Fibroblast of the conjunctiva (primary cell): ENCODE measurements around the gene SREK1.
"Not testable (repeated sequence)": the region's sequence is repeated elsewhere in the genome, so short reads cannot be mapped to it uniquely, and the experiment has no call there.

ENCODE experiments used
- DNase-seq: peaks from one replicate; pipeline ENCODE4 v3.0.0-alpha.2; 2010; ENCODE audit warnings: low read depth

SREK1 gene

DNA sequence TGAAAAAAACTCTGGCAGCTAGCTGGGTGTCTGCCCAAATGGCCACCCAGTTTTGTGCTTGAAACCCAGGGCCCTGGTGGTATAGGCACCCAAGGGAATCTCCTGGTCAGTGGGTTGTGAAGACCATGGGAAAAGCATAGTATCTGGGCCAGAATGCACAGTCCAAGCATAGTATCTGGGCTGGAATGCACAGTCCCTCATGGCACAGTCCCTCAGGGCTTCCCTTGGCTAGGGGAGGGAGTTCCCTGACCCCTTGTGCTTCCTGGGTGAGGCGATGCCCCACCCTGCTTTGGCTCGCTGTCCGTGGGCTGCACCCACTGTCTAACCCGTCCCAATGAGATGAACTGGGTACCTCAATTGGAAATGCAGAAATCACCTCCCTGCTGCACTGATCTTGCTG is 78.8 kb downstream of the SREK1 start:
- not testable (repeated sequence) for DNase-seq

DNA sequence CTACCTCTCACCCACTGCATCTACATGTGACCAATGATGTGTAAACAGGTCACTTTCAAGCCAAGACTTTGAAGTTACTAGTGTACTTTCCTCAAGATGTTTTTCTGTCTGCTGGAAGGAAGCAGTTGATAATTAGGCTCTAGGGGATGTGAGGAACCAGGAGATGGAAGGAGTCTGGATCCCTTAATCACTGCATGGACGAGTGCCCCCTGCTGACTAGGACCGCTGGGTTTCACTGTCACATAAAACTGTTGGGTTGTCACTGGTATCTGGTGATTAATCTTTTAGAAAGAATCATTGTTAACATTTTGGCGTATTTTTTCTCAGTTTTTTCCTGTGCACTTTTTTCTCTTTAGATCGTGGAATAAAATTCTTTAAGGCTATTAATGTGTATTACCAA is 79.5 kb downstream of the SREK1 start:
- no peak for DNase-seq

DNA sequence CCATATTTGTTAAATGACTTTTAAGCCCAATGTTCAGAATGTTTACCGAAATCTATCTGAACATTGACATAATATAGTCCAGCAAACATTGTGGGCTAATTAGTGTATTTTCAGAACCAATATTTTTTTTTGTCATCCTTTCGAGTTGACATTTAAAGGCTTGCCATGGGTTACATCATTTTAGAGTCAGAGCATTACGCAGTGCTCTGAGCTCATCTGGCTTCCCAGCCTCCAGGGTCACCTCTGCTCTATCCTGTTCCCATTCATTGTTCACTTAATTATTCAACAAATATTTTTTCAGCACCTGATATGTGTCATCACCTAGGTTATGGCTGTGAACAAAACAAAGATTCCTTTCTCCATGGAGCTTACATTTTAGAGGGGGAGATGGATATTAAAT is 80.2 kb downstream of the SREK1 start:
- no peak for DNase-seq

DNA sequence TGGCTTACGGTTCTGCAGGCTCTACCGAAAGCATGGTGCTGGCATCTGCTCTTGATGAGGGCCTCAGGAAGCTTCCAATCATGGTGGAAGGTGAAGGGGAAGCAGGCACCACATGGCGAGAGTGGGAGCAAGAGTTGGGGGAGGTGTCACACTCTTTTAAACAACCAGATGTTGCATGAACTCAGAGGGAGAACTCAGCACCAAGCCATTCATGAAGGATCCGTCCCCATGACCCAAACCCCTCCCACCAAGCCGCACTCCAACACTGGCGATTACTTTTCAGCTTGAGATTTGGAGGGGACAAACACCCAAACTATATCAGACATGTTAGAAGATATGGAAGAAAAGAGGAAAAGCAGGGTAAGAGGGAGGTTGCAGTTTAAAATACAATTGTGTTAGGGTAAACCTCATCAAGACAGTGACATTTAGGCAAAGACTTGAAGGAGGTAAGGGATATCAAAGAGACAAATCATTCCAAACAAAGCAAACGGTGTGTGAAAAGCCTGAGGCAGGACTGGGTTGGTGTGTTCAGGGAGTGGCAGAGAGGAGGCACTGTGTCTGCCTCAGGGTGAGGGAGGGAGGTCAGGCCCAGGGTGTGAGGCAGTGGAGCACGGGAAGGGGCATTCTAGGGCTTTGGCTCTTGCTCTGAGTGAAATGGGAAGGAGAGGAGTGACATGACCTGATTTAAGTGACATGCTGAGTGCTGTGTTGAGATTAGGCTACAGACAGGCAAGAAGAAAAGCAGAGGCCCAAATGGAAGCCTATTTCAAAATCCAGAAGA is 80.9 kb downstream of the SREK1 start:
- DNase-seq: no peak

DNA sequence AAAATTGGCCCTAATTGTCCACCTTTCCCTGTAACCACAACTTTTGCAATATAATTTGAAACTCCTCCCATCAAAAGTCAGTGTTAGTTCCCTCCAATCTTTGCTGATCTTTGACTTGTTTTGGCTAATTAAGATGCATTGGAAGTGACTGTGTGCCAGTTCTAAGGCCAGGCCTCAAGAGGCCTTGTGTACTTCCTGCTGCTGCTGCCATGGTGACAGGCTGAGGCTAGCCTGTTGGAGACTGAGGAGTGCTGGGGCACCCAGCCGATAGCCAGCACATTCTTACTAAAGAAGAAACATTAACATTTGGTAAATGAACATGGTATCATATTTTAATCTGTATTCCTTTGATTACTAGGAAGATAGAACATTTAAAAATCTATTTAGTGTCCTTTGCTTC is 86.5 kb downstream of the SREK1 start:
- peak; percentile 9 for DNase-seq

DNA sequence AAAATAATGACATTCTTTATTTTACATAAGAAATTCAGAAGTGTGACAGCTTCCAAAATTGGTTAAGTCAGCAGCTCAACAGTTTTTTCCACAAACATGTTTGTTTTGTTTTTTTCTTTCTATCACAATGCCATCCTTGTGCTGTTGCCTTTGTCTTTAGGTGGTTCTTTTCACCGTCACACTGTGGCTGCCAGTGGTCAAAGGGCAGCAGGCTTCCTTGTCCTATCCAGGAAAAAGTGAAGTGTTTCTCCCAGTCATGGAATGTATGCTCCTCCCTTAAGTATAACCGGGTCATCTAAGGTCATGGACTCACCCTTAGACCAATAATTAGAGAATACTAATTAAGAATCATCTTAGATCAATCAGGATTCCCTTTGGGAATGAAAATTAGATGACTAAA is 87.4 kb downstream of the SREK1 start:
- no peak for DNase-seq

DNA sequence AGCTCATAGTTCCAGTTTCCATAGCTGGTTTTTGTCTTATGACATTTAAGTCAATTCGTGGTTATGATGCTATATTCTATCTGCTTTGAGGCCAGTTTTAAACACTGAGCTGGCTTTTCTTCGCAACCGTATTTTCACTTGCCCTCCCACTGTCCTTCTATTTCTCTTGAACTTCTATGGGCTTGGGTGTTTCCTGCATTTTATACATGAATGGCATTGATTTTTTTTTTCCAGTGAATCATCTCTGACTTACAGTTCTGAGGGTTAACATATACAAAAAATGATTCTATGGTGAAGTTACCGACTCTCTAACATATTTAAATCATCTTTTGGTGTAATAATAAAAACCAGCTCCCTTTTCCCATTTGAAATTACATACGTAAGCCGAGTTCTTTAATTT is 88.2 kb downstream of the SREK1 start:
- no peak for DNase-seq

DNA sequence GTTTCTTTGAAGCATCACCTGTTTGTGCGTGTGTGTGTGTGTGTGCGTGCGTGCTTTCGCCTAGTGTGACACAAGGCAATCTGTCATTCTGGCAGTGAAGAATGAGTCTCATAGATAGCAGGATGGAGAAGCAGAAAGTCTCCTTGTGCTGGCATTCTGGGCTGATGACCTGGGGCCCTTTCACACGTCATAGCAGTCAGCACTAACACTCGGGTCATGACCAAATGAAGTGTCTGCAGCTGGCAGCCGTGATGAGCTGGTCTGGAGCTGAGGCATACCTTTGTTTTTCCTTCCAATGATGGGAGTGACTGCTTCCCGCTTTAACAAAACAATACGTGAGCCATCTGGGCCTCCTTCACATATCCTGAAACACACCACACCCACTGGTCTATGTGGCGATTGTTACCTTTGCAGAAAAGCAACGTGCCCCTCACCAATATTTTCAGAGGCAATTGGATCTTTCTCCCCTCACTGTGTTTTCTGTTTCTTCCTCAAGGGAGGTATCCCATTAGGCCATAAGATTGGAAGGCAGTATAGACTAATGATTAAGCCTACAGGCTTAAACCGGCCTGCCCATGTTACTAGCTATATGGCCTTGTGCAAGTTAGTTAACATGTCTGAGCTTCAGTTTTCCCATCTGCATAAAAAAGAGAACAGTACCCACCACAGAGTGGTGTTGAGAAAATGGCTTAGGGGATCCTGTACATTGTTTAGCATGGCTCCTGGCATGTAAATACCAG is 88.8 kb downstream of the SREK1 start:
- no peak for DNase-seq
